ENCODE results near the gene BORCS5.
"Not testable (repeated sequence)": the region's sequence is repeated elsewhere in the genome, so short reads cannot be mapped to it uniquely, and the experiment has no call there.

The BORCS5 gene

GRCh38 chr12:12495536-12495935 lies 138.7 kb downstream of the BORCS5 start:
- DNase-seq (ENCODE audit: low read depth, low spot score), result peak; percentile 6
- in situ Hi-C loops (cut with HindIII; ENCODE audit: low sequenced_read_pairs), result no loop called here
- H3K4me3 ChIP-seq (ENCODE audit: low read depth, low read length), result no peak overlapping the region
- no peak for TF ChIP-seq CTCF (IDR thresholded peaks at IDR 0.05; ENCODE audit: low read depth, low read length)

GRCh38 chr12:12498210-12498609 lies 141.3 kb downstream of the BORCS5 start:
- TF ChIP-seq CTCF (IDR thresholded peaks at IDR 0.05; ENCODE audit: low read depth, low read length), result no peak
- H3K4me3 ChIP-seq (ENCODE audit: low read depth, low read length), result no peak overlapping the region
- in situ Hi-C loops (cut with HindIII; ENCODE audit: low sequenced_read_pairs), result no loop called here
- DNase-seq (ENCODE audit: low read depth, low spot score), result no peak

- no peak for TF ChIP-seq CTCF (IDR thresholded peaks at IDR 0.05; ENCODE audit: low read depth, low read length)
- in situ Hi-C loops (cut with HindIII; ENCODE audit: low sequenced_read_pairs), result no loop called here
- DNase-seq (ENCODE audit: low read depth, low spot score), result no peak
- H3K4me3 ChIP-seq (ENCODE audit: low read depth, low read length), result no peak overlapping the region
These were observed 143.2 kb downstream of the BORCS5 start for GRCh38 chr12:12499909-12500604.

GRCh38 chr12:12501121-12501520 lies 144.2 kb downstream of the BORCS5 start:
- H3K4me3 ChIP-seq (ENCODE audit: low read depth, low read length), result no peak overlapping the region
- in situ Hi-C loops (cut with HindIII; ENCODE audit: low sequenced_read_pairs), result no loop called here
- TF ChIP-seq CTCF (IDR thresholded peaks at IDR 0.05; ENCODE audit: low read depth, low read length), result no peak

GRCh38 chr12:12502130-12502814 lies 145.4 kb downstream of the BORCS5 start:
- H3K4me3 ChIP-seq (ENCODE audit: low read depth, low read length); DNase-seq (ENCODE audit: low read depth, low spot score); in situ Hi-C loops (cut with HindIII; ENCODE audit: low sequenced_read_pairs): not testable (repeated sequence)

More at GRCh38 chr12:12501121-12501520, 144.2 kb downstream of the BORCS5 start:
- DNase-seq (ENCODE audit: low read depth, low spot score), result no peak

- in situ Hi-C loops (cut with HindIII; ENCODE audit: low sequenced_read_pairs), result no loop called here
- no peak for DNase-seq (ENCODE audit: low read depth, low spot score)
- no peak for TF ChIP-seq CTCF (IDR thresholded peaks at IDR 0.05; ENCODE audit: low read depth, low read length)
These were observed 145.9 kb downstream of the BORCS5 start for GRCh38 chr12:12502815-12503151.

GRCh38 chr12:12503384-12504078 lies 146.7 kb downstream of the BORCS5 start:
- TF ChIP-seq CTCF (IDR thresholded peaks at IDR 0.05; ENCODE audit: low read depth, low read length), result no peak
- DNase-seq (ENCODE audit: low read depth, low spot score), result no peak
- H3K4me3 ChIP-seq (ENCODE audit: low read depth, low read length), result no peak overlapping the region
- in situ Hi-C loops (cut with HindIII; ENCODE audit: low sequenced_read_pairs), result no loop called here

More at GRCh38 chr12:12502815-12503151, 145.9 kb downstream of the BORCS5 start:
- no peak overlapping the region for H3K4me3 ChIP-seq (ENCODE audit: low read depth, low read length)
